HL-60 (cell line): ENCODE results near the gene YKT6.

Source experiments
- CTCF ChIP-seq: IDR thresholded peaks from one replicate; pipeline ENCODE4 v1.5.1; 2011; ENCODE audit warnings: low read length, control low read depth, inconsistent platforms; ENCODE audit not compliant: insufficient read depth
- GABPA ChIP-seq: IDR thresholded peaks from 2 replicates; pipeline ENCODE4 v1.6.1; 2012; ENCODE audit warnings: low read depth
- POLR2AphosphoS5 ChIP-seq: IDR thresholded peaks from 2 replicates; pipeline ENCODE4 v1.6.1; 2012; ENCODE audit warnings: low read depth
- SPI1 ChIP-seq: IDR thresholded peaks from 2 replicates; pipeline ENCODE4 v1.6.1; 2012; ENCODE audit warnings: low read depth, mild to moderate bottlenecking, borderline replicate concordance
- TF ChIP-seq, protein P1 (sequence below): IDR thresholded peaks from 2 replicates; pipeline ENCODE4 v1.6.1; 2012; ENCODE audit warnings: low read depth; ENCODE audit not compliant: insufficient replicate concordance

GRCh38 chr7:44157116-44158080 is 43.4 kb upstream of the YKT6 start:
- TF ChIP-seq GABPA (no peak), CTCF (no peak), POLR2AphosphoS5 (no peak), SPI1 (no peak)
- TF ChIP-seq, protein P1, sequence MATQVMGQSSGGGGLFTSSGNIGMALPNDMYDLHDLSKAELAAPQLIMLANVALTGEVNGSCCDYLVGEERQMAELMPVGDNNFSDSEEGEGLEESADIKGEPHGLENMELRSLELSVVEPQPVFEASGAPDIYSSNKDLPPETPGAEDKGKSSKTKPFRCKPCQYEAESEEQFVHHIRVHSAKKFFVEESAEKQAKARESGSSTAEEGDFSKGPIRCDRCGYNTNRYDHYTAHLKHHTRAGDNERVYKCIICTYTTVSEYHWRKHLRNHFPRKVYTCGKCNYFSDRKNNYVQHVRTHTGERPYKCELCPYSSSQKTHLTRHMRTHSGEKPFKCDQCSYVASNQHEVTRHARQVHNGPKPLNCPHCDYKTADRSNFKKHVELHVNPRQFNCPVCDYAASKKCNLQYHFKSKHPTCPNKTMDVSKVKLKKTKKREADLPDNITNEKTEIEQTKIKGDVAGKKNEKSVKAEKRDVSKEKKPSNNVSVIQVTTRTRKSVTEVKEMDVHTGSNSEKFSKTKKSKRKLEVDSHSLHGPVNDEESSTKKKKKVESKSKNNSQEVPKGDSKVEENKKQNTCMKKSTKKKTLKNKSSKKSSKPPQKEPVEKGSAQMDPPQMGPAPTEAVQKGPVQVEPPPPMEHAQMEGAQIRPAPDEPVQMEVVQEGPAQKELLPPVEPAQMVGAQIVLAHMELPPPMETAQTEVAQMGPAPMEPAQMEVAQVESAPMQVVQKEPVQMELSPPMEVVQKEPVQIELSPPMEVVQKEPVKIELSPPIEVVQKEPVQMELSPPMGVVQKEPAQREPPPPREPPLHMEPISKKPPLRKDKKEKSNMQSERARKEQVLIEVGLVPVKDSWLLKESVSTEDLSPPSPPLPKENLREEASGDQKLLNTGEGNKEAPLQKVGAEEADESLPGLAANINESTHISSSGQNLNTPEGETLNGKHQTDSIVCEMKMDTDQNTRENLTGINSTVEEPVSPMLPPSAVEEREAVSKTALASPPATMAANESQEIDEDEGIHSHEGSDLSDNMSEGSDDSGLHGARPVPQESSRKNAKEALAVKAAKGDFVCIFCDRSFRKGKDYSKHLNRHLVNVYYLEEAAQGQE, result no peak
